IMR-90 (cell line): ENCODE data around the gene ANKEF1. TPM values are rescaled to one million over a fixed set of nuclear protein-coding genes. Genes with fewer than 3 reads are reported as not detected.

Experiments
- ATAC-seq: fragments of 200-7000 bp; cut with Tn5 transposase; 2 replicates; pipeline ENCODE4 v1.9.1; 2020; ENCODE audit warnings: low read depth, mild to moderate bottlenecking, moderate library complexity
- BruUV-seq: library from RNA; stranded (reverse); fragments of 400-500 nt; replicated peaks from 2 replicates; lab custom pipeline; 2021; lab: Mats Ljungman, UMichigan
- CTCF ChIA-PET: fragments of 300-600 bp; formaldehyde crosslinking; extraction: SDS; loops from one replicate; lab custom pipeline; 2021; ENCODE audit warnings: antibody characterized with exemption; lab: Yijun Ruan, JAX
- POLR2A ChIA-PET: fragments of 300-600 bp; sonication (Branson Sonifier 250); formaldehyde crosslinking; loops from one replicate; lab custom pipeline; 2022; ENCODE audit warnings: antibody characterized with exemption; ENCODE audit not compliant: unreplicated experiment; lab: Charles Lee
- DNase-seq: peaks from one replicate; pipeline ENCODE4 v3.0.0; 2013
- H2AFZ ChIP-seq: replicated peaks from 2 replicates; pipeline ENCODE3; 2013; ENCODE audit warnings: low read length, mild to moderate bottlenecking; ENCODE audit not compliant: poor library complexity
- H2AK5ac ChIP-seq: 2 replicates; pipeline ENCODE4 v1.6.1; 2013; ENCODE audit warnings: low read depth, low read length, inconsistent platforms
- H2AK9ac ChIP-seq: replicated peaks from 2 replicates; pipeline ENCODE3; 2013; ENCODE audit warnings: mild to moderate bottlenecking, low read depth, low read length, moderate library complexity; ENCODE audit not compliant: poor library complexity
- H2BK120ac ChIP-seq: 2 replicates; pipeline ENCODE4 v1.6.1; 2013; ENCODE audit warnings: low read depth, low read length, inconsistent platforms
- H2BK15ac ChIP-seq: 3 replicates; pipeline ENCODE4 v1.6.1; 2013; ENCODE audit warnings: low read depth, low read length, inconsistent platforms
- H2BK20ac ChIP-seq: 2 replicates; pipeline ENCODE4 v1.6.1; 2013; ENCODE audit warnings: low read depth, mild to moderate bottlenecking, inconsistent platforms, low read length, moderate library complexity
- H2BK5ac ChIP-seq: 2 replicates; pipeline ENCODE4 v1.6.1; 2013; ENCODE audit warnings: mild to moderate bottlenecking, low read depth, low read length, inconsistent platforms; ENCODE audit not compliant: poor library complexity, severe bottlenecking
- H3K14ac ChIP-seq: replicated peaks from 2 replicates; pipeline ENCODE4 v1.6.1; 2013; ENCODE audit warnings: low read depth, low read length, inconsistent platforms
- H3K18ac ChIP-seq: 2 replicates; pipeline ENCODE4 v1.6.1; 2013; ENCODE audit warnings: low read depth, low read length, control low read depth
- H3K23ac ChIP-seq: 2 replicates; pipeline ENCODE4 v1.6.1; 2013; ENCODE audit warnings: low read depth, low read length, inconsistent platforms
- H3K27ac ChIP-seq: 2 replicates; pipeline ENCODE4 v1.5.1; 2013; ENCODE audit warnings: mild to moderate bottlenecking, control low read depth, low read length; ENCODE audit not compliant: insufficient read depth
- H3K27me3 ChIP-seq: 2 replicates; pipeline ENCODE4 v1.6.1; 2013; ENCODE audit warnings: low read length; ENCODE audit not compliant: control insufficient read depth, insufficient read depth
- H3K36me3 ChIP-seq: 2 replicates; pipeline ENCODE4 v1.6.1; 2013; ENCODE audit warnings: low read length, mixed read lengths; ENCODE audit not compliant: control insufficient read depth, insufficient read depth
- H3K4ac ChIP-seq: 2 replicates; pipeline ENCODE4 v1.6.1; 2013; ENCODE audit warnings: low read depth, low read length, inconsistent platforms
- H3K4me1 ChIP-seq: 2 replicates; pipeline ENCODE4 v1.6.1; 2013; ENCODE audit warnings: low read length, mixed read lengths; ENCODE audit not compliant: control insufficient read depth, insufficient read depth
- H3K4me2 ChIP-seq: 2 replicates; pipeline ENCODE4 v1.6.1; 2013; ENCODE audit warnings: low read depth, mild to moderate bottlenecking, control low read depth, low read length, moderate library complexity
- H3K4me3 ChIP-seq: 2 replicates; pipeline ENCODE4 v1.5.1; 2013; ENCODE audit warnings: low read depth, mild to moderate bottlenecking, control low read depth, low read length, moderate library complexity; ENCODE audit not compliant: insufficient read depth
- H3K56ac ChIP-seq: 2 replicates; pipeline ENCODE4 v1.6.1; 2013; ENCODE audit warnings: low read length, inconsistent platforms; ENCODE audit not compliant: insufficient read depth; ENCODE audit errors: extremely low read depth
- H3K79me1 ChIP-seq, 2 experiments: 2 replicates each; pipeline ENCODE4 v1.6.1; 2013; ENCODE audit warnings: low read length in 2 of 2, inconsistent platforms in 1 of 2, low read depth in 1 of 2
- H3K9ac ChIP-seq: 2 replicates; pipeline ENCODE4 v1.6.1; 2013; ENCODE audit warnings: low read depth, low read length, control low read depth
- H3K9me1 ChIP-seq: 2 replicates; pipeline ENCODE4 v1.6.1; 2013; ENCODE audit warnings: low read length, inconsistent platforms; ENCODE audit not compliant: insufficient read depth
- H3K9me3 ChIP-seq: 2 replicates; pipeline ENCODE4 v1.6.1; 2013; ENCODE audit warnings: low read length; ENCODE audit not compliant: control insufficient read depth, insufficient read depth
- H4K20me1 ChIP-seq: 2 replicates; pipeline ENCODE4 v1.6.1; 2013; ENCODE audit warnings: low read length, inconsistent platforms; ENCODE audit not compliant: insufficient read depth
- H4K5ac ChIP-seq: 2 replicates; pipeline ENCODE4 v1.6.1; 2013; ENCODE audit warnings: mild to moderate bottlenecking, low read depth, low read length, control low read depth
- H4K8ac ChIP-seq, 2 experiments: 2 replicates each; pipeline ENCODE4 v1.6.1; 2013; ENCODE audit warnings: low read depth in 2 of 2, low read length in 2 of 2, control low read depth in 1 of 2, inconsistent platforms in 1 of 2
- H4K91ac ChIP-seq: 2 replicates; pipeline ENCODE4 v1.6.1; 2013; ENCODE audit warnings: low read depth, low read length, inconsistent platforms; ENCODE audit not compliant: insufficient read depth
- BHLHE40 ChIP-seq: fragments of 150-350 bp; IDR thresholded peaks from 2 replicates; pipeline ENCODE4 v1.6.1; 2016; ENCODE audit warnings: mild to moderate bottlenecking, low read depth, low read length
- FOS ChIP-seq: fragments of 150-350 bp; IDR thresholded peaks from 2 replicates; pipeline ENCODE4 v1.6.1; 2016; ENCODE audit warnings: low read depth, low read length
- POLR2A ChIP-seq: IDR thresholded peaks from 2 replicates; pipeline ENCODE4 v1.6.1; 2012; ENCODE audit warnings: mild to moderate bottlenecking, low read depth, low read length
- WGBS, 2 experiments: methylation state at CpG; one replicate each; pipeline versions ENCODE4 v1.1.5 to v1.1.7; 2013; ENCODE audit warnings: missing lambda C conversion rate in 2 of 2; ENCODE audit not compliant: insufficient read length in 1 of 2; ENCODE audit errors: extremely low coverage in 2 of 2; 5-methylcytosine and 5-hydroxymethylcytosine counted together
- dilution Hi-C: fragments of 300-500 bp; cut with HindIII; formaldehyde crosslinking; loops from one replicate; pipeline ENCODE4 v1.14.3; 2018; ENCODE audit warnings: low sequenced_read_pairs; ENCODE audit not compliant: unreplicated experiment
- in situ Hi-C: fragments of 300-500 bp; cut with MboI; formaldehyde crosslinking; loops from 3 replicates; pipeline ENCODE4 v1.14.3; 2019; ENCODE audit warnings: low sequenced_read_pairs, inconsistent platforms, mixed read lengths
- intact Hi-C: fragments of 100-400 bp; cut with micrococcal nuclease; formaldehyde crosslinking; loops from 2 replicates; pipeline ENCODE4 v1.10.0; 2022
- polyA plus RNA-seq, 3 experiments: library from polyadenylated mRNA; depleted of rRNA; stranded (reverse); fragments of >200 nt; gene quantifications; 2 replicates each; pipeline ENCODE4 v1.2.3, GENCODE V29; 2012; ENCODE audit warnings: low replicate concordance in 1 of 3
- total RNA-seq: library from RNA; depleted of rRNA; stranded (reverse); fragments of >200 nt; gene quantifications from 2 replicates; pipeline ENCODE4 v1.2.3, GENCODE V29; 2012

ANKEF1 gene
- total and polyA plus RNA-seq, 2 of the 4 experiments (the other 2 are of a cell fraction): 0.31 to 0.54 TPM

DNA sequence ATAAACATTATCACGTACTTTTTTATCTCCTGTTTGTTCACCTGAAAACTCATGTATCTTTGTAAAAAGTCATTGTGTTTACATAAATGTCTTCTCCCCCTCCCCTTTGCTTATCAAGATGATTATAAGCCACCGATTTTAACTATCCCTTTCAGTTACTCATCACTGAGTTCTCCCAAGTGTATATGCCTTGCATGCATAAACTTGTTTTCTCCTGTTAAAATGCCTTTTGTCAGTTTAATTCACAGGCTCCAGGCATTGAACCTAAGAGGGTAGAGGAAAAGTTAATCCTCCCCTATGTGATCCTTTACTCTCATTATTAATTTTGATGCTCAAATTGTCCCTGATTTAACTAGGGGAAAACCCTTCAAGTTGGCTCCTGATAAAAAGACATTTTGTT is 24.2 kb downstream of the ANKEF1 start:
- WGBS, 2 experiments: no CpG with 5 or more reads among the region's 2 CpGs
- Histone ChIP-seq H3K36me3 (no peaks in the 10 kb centered on the region), H4K20me1 (no peaks in the 10 kb centered on the region), H2BK5ac (no peak overlapping the region), H2AFZ (no peak overlapping the region), H2BK20ac (no peak overlapping the region), H4K91ac (no peak overlapping the region), H3K4me2 (no peak overlapping the region), H3K4ac (no peak overlapping the region), H3K56ac (no peak overlapping the region), H3K4me3 (no peak overlapping the region), H3K79me1 (no peaks in the 10 kb centered on the region), H3K14ac (no peak overlapping the region), H3K9me1 (no peaks in the 10 kb centered on the region), H3K4me1 (no peaks in the 10 kb centered on the region), H4K8ac (no peak overlapping the region), H2AK9ac (no peak overlapping the region), H3K23ac (no peak overlapping the region), H3K27me3 (peaks cover 6% of the 10 kb centered on the region), H3K27ac (no peak overlapping the region), H3K9me3 (no peaks in the 10 kb centered on the region), H2BK15ac (no peak overlapping the region), H2BK120ac (no peak overlapping the region), H2AK5ac (no peak overlapping the region), H3K9ac (no peak overlapping the region), H4K5ac (no peak overlapping the region), H3K18ac (no peak overlapping the region)
- DNase-seq (no peak), ATAC-seq (no peak)
- ChIA-PET POLR2A (no interaction called here), CTCF (no interaction called here)
- TF ChIP-seq POLR2A (no peak), FOS (no peak), BHLHE40 (no peak)
- dilution Hi-C loops: no loop called here
- BruUV-seq: no TSS peak
- intact Hi-C loops: no loop called here
- in situ Hi-C loops: no loop called here
